ENCODE results near the gene LOC128125822.

Gene LOC128125822

DNA sequence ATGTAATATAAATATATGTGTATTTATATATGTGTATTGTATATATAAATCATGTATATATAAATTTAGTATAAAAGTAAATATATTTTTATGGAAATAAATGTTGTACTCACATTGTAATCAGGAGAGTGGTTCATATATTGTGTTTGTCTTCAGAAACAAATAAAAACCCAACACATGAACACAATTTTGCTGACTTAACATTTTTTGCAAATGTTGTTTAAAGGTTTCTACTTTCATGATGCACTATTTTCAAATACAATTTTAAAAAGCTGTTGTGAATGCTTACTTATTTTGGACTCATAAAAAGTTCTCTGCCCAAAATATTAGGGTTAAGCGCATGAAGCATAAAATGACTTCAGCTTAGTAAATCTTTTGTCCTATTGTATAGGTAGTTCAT is 39.3 kb downstream of the LOC128125822 start:
- no peak for DNase-seq
- Histone ChIP-seq H3K4me1 (no peaks in the 10 kb centered on the region), H3K9me3 (no peaks in the 10 kb centered on the region), H3K27ac (no peak overlapping the region), H3K4me3 (no peak overlapping the region), H3K27me3 (no peaks in the 10 kb centered on the region), H3K36me3 (no peaks in the 10 kb centered on the region)
- intact Hi-C loops (cut with DNase I; ENCODE audit: low total_unique reads): no loop called here
- TF ChIP-seq, protein P1, sequence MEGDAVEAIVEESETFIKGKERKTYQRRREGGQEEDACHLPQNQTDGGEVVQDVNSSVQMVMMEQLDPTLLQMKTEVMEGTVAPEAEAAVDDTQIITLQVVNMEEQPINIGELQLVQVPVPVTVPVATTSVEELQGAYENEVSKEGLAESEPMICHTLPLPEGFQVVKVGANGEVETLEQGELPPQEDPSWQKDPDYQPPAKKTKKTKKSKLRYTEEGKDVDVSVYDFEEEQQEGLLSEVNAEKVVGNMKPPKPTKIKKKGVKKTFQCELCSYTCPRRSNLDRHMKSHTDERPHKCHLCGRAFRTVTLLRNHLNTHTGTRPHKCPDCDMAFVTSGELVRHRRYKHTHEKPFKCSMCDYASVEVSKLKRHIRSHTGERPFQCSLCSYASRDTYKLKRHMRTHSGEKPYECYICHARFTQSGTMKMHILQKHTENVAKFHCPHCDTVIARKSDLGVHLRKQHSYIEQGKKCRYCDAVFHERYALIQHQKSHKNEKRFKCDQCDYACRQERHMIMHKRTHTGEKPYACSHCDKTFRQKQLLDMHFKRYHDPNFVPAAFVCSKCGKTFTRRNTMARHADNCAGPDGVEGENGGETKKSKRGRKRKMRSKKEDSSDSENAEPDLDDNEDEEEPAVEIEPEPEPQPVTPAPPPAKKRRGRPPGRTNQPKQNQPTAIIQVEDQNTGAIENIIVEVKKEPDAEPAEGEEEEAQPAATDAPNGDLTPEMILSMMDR (IDR thresholded peaks at IDR 0.05): no peak

DNA sequence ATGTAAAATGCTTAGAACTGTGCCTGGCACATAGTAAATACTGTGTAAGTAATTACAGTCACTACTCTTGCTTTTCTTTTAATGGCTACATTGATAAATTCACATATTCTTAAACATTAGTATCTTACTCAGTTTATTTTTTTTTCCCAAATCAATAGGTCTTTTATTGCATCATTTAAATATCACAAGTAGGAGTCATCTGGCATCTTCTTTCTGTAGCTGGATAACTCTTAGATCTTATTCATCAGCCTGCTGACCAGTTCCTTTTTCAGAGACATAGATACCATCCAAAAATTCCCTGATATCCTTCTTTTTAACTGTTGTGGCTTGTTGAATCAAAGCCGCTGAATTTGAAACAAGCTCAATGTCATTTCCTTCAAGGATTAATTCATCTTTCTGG is 43.3 kb downstream of the LOC128125822 start:
- no peak for DNase-seq
- TF ChIP-seq, protein P1 (IDR thresholded peaks at IDR 0.05): no peak
- no peaks in the 10 kb centered on the region for H3K9me3 ChIP-seq
- H3K4me3 ChIP-seq: no peak overlapping the region
- no peak overlapping the region for H3K27ac ChIP-seq
- H3K4me1 ChIP-seq: no peaks in the 10 kb centered on the region
- H3K27me3 ChIP-seq: peaks cover 0 to 7% of the 10 kb centered on the region in 2 donors
- intact Hi-C loops (cut with DNase I; ENCODE audit: low total_unique reads): no loop called here
- H3K36me3 ChIP-seq: no peaks in the 10 kb centered on the region
